ENCODE data around the gene MAGEB18.

Gene MAGEB18

GRCh38 chrX:26138274-26138673 lies at the start of gene MAGEB18:
TSS of gene MAGEB18 (plus strand) at chrX:26138343. CDS start at chrX:26138986, 643 bp downstream.
- no peak for DNase-seq (ENCODE audit: low read depth, low spot score)

- DNase-seq (ENCODE audit: low read depth, low spot score), result no peak
These were observed 37.7 kb upstream of the MAGEB18 start for GRCh38 chrX:26100421-26100920.

GRCh38 chrX:26109142-26109541 lies 29.0 kb upstream of the MAGEB18 start:
- no peak for DNase-seq (ENCODE audit: low read depth, low spot score)

- no peak for DNase-seq (ENCODE audit: low read depth, low spot score)
These were observed 7.9 kb downstream of the MAGEB18 start for GRCh38 chrX:26146024-26146423.

- DNase-seq (ENCODE audit: low read depth, low spot score), result no peak
These were observed 22.2 kb downstream of the MAGEB18 start, which contains the start of gene MAGEB6B for GRCh38 chrX:26160301-26160700. TSS of gene MAGEB6B (plus strand) at chrX:26160601. CDS start at chrX:26160601, 0 bp downstream.
